HG03159 (cell line): ENCODE measurements around the gene RARRES2.
A peak's percentile ranks its signal among the peaks of the same experiment; 100 is the strongest.
"Not testable (repeated sequence)": the region's sequence is repeated elsewhere in the genome, so short reads cannot be mapped to it uniquely, and the experiment has no call there.

Experiments
- ATAC-seq: cut with Tn5 transposase; IDR thresholded peaks from one replicate; pipeline ENCODE4 v1.9.1; 2021; ENCODE audit warnings: mild to moderate bottlenecking, moderate library complexity; ENCODE audit not compliant: unreplicated experiment

The RARRES2 gene

DNA sequence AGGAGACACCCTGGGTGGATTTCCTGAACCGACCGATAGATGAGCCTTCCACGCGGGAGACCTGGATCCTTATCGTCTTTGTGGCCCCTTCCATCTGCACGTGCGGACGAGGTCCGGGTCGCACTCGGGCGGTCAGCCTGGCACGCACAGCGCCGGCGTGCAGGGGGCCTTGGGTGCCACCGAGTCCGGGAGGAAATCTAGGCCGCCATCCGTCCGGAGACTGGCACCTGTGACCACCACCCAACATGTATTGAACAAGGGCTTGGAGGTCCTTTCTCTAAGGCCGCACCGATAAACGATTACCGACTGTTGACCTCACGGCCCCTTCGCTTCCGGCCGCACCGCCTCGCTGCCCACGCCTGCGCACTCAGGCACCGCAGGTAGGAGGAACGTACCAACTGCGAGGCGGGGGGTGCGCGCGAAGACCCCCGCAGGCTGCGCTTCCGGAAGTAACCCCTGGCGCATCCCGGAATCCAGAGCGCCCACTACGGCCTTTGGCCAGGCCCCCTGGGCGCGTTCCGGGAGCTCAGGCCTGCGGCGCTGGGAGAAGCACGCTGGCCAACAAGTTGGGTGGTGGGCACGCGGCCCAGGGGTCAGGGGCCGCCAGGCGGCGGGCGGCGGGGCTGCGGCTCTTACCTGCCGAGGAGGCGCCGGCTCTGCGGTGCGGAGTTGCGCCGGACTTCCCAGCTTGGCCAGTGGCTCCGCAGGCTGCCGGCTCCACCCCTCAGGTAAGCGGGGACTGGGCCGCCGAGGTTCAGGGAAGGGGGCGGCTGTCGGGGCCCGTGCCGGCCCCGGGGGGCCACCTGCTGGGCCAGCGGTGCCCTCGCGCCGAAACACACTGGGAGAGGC lies 18.4 kb downstream of the RARRES2 start, which contains the start of the genes ACTR3C and LRRC61:
Gene ACTR3C, minus strand, starts transcription at position 713 of the 849 bp plus-strand sequence. CDS start 28,249 bp downstream, outside the sequence.
Gene LRRC61, plus strand, starts transcription at position 523 of the 849 bp plus-strand sequence. CDS start 13,507 bp downstream, outside the sequence.
- peak; percentile 66 for ATAC-seq

DNA sequence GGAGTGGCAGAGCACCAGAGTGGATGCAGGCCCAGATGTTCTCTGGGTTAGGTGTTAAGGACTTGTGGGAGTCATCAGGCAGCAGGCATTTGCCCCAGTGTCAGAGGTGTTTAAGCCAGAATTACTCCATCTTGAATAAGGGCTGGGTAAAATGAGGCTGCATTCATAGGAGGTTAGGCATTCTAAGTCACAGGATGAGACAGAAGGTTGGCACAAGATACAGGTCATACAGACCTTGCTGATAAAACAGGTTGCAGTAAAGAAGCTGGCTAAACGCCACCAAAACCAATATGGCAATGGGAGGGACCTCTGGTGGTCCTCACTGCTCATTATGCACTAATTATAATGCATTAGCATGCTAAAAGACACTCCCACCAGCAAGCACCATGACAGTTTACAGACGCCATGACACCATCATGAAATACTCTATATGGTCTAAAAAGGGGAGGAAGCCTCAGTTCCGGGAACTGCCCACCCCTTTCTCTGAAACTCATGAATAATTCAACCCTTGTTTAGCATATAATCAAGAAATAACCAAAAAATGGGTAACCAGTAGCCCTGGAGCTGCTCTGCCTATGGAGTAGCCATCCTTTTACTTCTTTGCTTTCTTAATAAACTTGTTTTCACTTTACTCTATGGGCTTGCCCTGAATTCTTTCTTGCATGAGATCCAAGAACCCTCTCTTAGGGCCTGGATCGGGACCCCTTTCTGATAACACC lies 19.2 kb downstream of the RARRES2 start:
- peak; percentile 41 for ATAC-seq

DNA sequence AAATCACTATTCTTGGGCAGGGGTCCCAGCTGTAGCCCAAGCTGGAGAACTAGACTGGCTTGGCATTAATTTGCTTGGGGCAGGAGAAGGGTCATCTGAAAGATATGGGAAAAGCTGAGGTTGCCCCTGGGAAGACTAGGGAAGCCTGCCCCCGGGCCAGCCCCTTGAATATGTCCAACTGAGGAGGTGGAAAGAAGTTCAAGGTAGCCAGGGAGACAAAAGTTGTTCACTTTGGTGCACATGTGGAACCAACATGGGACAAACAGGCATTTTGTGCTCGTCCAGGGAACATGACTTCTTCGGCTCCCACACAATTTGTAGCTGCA lies 19.7 kb downstream of the RARRES2 start:
- no peak for ATAC-seq

DNA sequence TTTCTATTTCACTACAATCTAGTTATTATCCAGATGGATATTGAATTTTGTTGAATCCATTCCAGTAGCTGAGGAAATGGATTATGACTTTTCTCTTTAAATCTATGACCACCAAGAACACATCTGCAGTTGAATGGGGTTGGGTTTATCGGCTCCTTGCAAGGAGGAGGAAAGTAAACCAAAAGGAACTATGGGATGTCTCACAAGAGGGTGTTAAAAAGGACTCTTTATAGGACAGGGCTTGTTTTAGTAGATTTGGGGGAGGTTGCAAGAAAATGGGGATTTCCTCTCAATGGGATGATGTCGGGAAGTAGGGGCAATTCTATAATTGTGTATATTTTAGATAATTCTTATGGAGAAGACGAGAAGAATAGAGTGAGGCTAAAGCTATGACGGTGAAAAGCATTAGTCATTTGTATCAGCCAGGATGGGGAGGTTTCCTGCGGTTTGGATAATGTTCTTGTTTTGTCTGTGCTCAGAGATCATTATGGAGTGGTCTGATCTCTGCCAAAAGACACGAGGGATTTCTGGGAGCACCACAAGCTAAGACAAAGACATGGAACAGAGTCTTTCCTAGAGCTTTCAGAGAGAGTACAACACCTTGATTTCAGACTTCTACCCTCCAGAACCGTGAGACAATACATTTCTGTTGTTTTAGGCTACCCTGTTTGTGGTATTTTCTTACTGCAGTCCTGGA lies 23.5 kb downstream of the RARRES2 start:
- ATAC-seq = no peak

DNA sequence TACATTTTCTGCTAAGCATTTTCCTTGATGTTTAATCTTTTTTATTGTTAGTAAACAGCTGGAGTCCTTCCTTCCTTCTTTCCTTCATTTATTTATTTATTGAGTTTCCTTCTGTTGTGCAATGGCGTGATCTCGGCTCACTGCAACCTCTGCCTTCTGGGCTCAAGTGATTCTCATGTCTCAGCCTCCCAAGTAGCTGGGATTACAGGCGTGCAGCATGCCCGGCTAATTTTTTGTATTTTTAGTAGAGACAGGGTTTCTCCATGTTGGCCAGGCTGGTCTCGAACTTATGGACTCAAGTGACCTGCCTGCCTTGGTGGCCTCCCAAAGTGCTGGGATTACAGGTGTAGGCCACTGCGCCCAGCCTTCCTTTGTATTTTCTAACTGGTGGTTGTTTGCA lies 24.4 kb downstream of the RARRES2 start:
- ATAC-seq = not testable (repeated sequence)

DNA sequence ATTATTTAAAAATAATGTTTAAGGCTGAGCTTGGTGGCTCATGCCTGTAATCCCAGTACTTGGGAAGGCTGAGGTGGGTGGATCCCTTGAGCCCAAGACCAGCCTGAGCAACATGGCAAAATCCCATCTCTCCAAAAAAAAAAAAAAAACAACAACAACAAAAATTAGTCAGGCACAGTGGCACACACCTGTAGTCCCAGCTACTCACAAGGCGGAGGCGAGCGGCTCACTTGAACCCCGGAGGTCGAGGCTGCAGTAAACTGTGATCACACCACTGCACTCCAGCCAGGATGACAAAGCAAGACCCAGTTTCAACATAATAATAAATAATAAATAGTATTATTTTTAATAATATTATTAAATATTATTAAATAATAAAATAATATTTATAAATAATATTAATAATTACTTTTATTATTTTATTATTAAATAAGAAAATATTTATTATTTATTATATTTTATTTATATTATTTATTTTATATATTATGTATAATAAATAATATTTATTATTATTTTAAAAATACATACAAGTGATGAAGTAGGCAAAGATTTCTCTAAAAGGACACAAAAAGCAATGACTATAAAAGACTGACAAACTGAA lies 26.7 kb downstream of the RARRES2 start:
- ATAC-seq = no peak

DNA sequence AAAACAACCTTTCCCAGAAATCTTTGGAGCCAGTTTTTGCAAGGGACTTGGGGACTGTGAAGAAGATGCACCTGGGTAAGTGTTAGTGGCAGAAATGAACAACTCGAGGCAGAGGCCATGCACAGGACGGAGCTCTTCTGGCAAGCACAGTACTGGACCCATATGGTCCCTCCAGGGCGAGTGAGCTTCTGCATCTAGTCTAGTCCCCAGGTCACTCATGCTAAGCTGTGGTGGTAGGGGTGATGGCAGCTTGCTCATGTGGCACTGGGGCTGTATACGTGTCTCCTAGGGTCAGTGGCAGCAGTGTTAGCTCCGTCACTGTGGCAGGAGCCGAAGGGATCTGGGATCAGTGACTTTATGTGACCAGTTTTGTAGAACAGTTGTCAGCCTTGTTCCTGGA lies 27.6 kb downstream of the RARRES2 start:
- ATAC-seq = no peak

DNA sequence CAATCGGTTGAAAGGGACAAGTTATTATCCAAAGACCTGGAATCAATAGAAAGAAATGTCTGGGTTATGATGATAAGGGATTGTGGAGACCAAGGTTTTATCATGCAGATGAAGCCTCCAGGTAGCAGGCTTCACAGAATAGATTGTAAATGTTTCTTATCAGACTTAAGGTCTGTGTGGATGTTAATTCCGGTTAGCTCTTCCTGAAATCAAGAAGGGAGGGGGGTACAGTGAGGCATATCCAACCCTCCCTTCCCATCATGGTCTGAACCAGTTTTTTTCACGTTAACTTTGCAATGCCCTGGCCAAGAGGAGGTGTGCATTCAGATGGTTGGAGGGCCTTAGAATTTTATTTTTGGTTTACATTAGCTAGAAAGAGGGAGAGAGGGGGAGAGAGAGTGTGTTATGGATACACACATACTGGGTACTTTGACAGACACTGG lies 28.0 kb downstream of the RARRES2 start:
- ATAC-seq = no peak

DNA sequence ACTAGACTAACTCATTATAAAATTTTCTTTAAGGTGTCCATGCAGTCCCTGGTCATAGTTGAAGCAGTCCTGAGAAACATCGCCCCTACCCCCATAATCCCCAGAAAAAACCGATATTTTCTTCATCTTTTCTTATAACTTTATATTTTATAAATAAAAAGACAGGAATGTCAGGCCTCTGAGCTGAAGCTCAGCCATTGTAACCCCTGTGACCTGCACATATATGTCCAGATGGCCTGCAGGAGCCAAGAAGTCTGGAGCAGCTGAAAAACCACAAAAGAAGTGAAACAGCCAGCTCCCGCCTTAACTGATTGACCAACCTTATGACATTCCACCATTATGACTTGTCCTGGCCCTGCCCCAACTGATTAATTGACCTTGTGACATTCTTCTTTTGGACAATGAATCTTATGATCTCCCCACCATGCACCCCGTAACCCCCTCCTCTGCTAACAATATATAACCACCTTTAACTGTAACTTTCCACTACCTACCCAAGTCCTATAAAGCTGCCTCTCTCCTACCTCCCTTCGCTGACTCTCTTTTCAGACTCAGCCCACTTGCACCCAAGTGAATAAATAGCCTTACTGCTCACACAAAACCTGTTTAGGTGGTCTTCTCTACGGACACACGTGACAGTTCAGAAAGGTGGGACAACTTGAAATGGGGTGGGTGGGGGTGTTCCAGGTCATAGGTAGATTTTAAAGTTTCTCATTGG lies 28.6 kb downstream of the RARRES2 start:
- not testable (repeated sequence) for ATAC-seq

DNA sequence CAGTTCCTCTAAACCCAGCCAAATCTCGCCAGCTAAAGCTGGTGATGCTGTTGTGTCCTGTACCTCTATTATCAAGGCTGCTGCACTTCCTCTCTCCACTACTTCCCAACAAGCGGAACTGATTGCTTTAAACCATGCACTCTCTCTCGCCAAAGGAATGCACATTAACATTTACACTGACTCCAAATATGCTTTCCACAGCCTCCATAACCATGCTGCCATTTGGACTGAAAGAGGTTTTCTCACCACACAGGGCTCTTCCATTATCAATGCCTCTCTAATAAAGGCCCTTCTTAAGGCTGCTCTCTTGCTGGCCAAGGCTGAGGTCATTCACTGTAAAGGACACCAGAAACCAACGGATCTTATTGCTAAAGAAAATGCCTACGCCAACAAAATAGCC lies 29.7 kb downstream of the RARRES2 start:
- ATAC-seq = no peak

DNA sequence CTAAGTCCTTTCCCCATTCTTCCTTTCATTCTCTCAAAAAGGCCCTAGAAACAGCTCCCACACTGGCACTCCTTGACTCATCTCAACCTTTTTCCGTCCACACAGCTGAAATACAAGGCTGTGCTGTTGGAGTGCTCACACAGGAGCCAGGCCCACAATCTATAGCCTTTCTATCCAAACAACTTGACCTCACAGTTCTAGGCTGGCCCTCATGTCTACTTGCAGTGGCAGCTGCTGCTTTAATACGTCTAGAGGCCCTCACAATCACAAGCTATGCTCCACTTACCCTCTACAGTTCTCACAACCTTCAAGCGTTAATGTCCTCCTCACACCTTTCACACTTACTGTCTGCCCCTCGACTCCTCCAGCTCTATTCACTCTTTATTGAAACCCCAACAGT lies 30.3 kb downstream of the RARRES2 start:
- ATAC-seq = no peak

DNA sequence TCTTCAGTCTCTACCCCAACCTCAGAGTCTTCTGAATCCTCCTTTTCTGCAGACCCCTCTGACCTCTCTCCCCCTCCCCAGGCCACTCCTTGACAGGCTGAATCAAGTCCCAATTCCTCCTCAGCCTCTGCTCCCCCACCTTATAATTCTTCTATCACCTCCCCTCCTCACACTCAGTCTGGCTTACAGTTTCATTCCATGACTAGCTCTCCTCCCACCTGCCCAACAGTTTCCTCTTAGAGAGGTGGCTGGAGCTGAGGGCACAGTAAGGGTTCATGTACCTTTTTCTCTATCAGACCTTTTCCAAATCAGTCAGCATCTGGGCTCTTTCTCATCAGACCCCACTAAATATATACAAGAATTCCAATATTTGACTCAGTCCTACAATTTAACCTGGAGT lies 32.9 kb downstream of the RARRES2 start:
- no peak for ATAC-seq

DNA sequence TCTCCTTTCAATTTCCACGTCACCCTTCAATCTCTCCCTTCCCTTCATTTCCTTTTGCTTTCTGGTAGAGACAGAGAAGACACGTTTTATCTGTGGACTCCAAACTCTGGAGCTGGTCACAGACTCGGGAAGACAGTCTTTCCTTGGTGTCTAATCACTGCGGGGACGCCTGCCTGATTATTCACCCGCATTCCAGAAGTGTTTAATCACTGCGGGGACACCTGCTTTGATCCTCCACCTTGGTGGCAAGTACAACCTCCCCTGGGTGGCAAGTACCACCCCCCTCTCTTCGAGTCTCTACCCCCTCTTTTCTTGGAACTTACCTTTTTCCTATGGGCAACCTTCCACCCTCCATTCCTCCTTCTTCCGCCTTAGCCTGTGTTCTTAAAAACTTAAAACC lies 33.5 kb downstream of the RARRES2 start:
- ATAC-seq = no peak

DNA sequence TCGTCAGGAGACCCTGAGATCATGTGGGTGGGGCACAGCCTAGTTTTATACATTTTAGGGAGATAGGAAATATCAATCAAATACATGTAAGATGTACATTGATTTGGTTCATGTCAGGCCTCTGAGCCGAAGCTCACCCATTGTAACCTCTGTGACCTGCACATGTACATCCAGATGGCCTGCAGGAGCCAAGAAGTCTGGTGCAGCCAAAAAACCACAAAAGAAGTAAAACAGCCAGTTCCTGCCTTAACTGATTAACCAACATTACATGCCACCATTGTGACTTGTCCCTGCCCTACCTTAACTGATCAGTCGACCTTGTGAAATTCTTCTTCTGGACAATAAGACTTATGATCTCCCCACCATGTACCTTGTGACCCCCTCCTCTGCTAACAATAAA lies 34.3 kb downstream of the RARRES2 start:
- no peak for ATAC-seq

DNA sequence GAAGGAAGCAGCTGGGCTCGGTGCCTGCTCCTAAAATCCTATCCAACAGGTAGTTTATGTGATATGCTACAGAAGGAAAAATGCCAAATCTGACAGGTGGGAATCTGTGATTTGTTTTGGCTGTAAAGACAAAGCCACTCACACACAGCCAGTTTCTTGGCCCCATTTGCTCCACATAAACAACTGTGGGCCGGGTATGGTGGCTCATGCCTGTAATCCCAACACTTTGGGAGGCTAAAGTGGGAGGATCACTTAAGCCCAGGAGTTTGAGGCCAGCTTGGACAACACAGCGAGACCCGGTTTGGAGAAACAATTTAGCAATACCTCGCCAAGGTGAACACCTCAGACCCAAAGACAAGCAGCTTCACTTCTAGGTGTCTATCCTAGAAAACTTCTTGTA lies 35.1 kb downstream of the RARRES2 start:
- ATAC-seq = not testable (repeated sequence)

DNA sequence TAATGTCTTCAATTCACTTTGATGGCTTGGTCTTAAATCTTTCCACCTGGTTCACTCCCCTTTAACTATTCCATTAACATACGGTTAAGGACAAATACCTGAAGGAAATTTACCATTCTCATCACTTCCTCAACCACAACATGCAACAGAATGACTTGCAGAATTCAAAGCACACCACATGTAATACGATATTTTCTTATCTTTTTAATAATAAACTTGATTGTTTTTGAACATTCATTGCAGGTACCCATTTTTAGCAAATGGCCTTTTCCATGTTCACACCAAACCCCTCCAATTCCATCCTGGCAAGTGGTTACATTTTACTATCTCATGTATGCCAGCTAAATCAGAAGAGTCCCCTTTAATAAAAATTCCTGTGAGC lies 35.5 kb downstream of the RARRES2 start:
- not testable (repeated sequence) for ATAC-seq

DNA sequence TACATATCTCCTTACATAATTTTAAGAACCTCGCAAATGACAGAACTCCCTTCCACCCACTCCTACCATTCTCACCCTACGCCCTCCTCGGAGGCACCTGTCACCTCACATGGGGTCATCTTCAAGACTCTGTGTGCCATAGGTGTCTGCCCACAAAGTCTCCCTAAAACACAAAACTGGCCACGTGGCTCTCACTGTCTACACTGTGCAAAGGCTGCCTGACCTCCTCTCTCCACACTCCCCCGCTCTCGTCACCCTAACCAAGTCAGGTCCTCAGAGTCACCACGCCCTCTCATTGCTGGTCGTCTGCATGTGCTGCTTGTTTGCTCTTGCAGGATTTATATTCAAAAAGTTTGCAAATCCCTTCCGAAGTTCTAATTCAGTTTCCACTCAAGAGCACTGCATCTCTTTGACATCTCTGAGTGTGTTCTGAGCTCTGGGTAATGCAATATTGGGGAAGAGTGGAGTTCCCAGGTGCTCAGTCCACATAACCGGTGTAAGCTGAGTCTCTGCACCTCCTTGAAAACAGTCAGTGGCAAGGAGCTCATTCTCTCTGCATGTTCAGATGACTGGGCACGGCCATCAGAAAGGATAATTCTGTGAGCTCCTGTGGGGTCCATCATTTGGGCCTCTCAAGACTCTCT lies 36.0 kb downstream of the RARRES2 start:
- ATAC-seq = not testable (repeated sequence)

DNA sequence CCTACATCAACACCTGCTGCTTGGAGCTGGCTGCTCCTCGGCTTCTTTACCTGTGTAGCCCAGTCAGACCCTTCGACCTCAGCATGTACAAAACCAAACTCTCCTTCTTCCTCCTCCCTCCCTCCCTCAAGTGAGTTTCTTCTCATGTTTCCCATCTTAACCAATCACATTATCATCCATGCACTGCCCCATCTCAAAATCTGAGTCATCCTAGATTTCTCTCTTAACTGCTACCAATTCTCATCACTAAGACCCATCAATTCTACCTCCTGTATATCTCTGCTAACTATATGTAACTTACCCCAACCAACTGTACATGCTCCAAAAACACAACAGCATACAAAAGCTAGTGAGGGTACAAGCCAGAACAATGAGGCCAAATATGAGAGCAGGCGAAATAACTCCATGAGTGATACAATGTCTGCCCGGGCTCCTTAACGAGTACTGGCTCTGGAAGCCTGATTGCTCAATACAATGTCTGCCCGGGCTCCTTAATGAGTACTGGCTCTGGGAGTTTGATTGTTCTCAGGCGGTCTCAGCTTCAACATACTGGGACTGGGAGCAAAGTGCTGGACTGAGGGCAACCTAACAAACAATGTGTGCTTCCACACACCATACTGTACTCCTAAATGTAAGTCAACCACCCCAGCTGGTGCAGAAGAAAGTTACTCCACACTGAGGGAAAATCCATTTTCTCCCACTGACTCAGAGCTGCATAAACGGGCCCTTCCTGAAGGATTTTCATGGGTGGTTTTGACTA lies 36.8 kb downstream of the RARRES2 start:
- not testable (repeated sequence) for ATAC-seq

DNA sequence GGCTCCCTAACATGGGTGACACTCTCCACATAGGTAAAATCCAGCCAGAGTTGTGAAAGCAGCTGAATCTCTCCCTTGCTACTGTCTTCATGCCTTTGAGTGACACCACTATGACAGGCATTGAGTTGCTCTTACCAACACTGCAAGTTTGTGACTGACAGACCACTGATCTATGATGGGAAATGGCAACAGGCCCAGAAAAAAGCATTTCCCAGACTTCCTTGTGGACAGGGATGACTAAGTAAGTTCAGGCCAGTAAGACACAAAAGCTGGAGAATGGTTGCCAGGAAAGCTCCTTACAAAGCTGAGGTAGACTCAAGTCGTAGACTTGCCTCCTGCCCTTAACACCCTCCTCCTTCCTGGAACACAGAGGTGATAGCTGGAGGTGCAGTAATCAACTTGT lies 38.5 kb downstream of the RARRES2 start:
- not testable (repeated sequence) for ATAC-seq
